H1 (cell line): ENCODE data around the gene MAP4K4. TPM values are rescaled to one million over a fixed set of nuclear protein-coding genes. Genes with fewer than 3 reads are reported as not detected.

Experiments used
- CTCF ChIA-PET: fragments of 300-600 bp; sonication (Branson Sonifier 250); formaldehyde crosslinking; loops from one replicate; lab custom pipeline; 2021; ENCODE audit not compliant: partially characterized antibody; lab: Charles Lee
- POLR2A ChIA-PET: fragments of 300-600 bp; sonication (Branson Sonifier 250); formaldehyde crosslinking; loops from one replicate; lab custom pipeline; 2021; ENCODE audit warnings: inconsistent platforms; ENCODE audit not compliant: partially characterized antibody; lab: Charles Lee
- DNase-seq, 2 experiments: peaks; one replicate each; pipeline versions ENCODE4 v3.0.0 to v3.0.0-alpha.2; 2010 to 2022; ENCODE audit warnings: low spot score in 2 of 2, low read depth in 1 of 2, mixed read lengths in 1 of 2
- FAIRE-seq: peaks from 2 replicates; lab custom pipeline; 2011; peaks lifted over from hg19 to GRCh38; lab: Jason Lieb, UNC
- H2AFZ ChIP-seq: 2 replicates; pipeline ENCODE4 v1.8.1; 2012; ENCODE audit warnings: low read length, inconsistent platforms
- H2AK5ac ChIP-seq: 2 replicates; pipeline ENCODE4 v1.6.1; 2013; ENCODE audit warnings: low read depth, low read length
- H2BK120ac ChIP-seq: replicated peaks from 2 replicates; pipeline ENCODE3; 2013; ENCODE audit warnings: low read depth, low read length, inconsistent platforms
- H2BK12ac ChIP-seq: 2 replicates; pipeline ENCODE4 v1.6.1; 2013; ENCODE audit warnings: low read depth, low read length
- H2BK15ac ChIP-seq: 2 replicates; pipeline ENCODE4 v1.6.1; 2013; ENCODE audit warnings: low read length
- H2BK20ac ChIP-seq: 2 replicates; pipeline ENCODE4 v1.6.1; 2013; ENCODE audit warnings: low read length
- H2BK5ac ChIP-seq: 2 replicates; pipeline ENCODE4 v1.6.1; 2013; ENCODE audit warnings: low read depth, low read length
- H3K14ac ChIP-seq: 2 replicates; pipeline ENCODE4 v1.6.1; 2013; ENCODE audit warnings: inconsistent platforms; ENCODE audit not compliant: insufficient read length
- H3K18ac ChIP-seq: 2 replicates; pipeline ENCODE4 v1.6.1; 2013; ENCODE audit warnings: low read length; ENCODE audit errors: extremely low read depth
- H3K23ac ChIP-seq: 2 replicates; pipeline ENCODE4 v1.6.1; 2013; ENCODE audit warnings: inconsistent platforms; ENCODE audit not compliant: insufficient read length
- H3K23me2 ChIP-seq: 2 replicates; pipeline ENCODE4 v1.6.1; 2013; ENCODE audit warnings: low read depth, low read length
- H3K27ac ChIP-seq: 2 replicates; pipeline ENCODE4 v1.6.1; 2011; ENCODE audit warnings: low read depth, low read length, inconsistent platforms
- H3K27me3 ChIP-seq, 4 experiments: replicated peaks in 1 of 4; 1 replicate in 1 of 4; 2 replicates in 3 of 4; pipeline versions ENCODE4 v1.6.1 to v1.8.1; 2011 to 2013; ENCODE audit warnings: low read length in 3 of 4, mild to moderate bottlenecking in 3 of 4, inconsistent platforms in 2 of 4, mixed read lengths in 2 of 4, moderate library complexity in 1 of 4; ENCODE audit not compliant: control insufficient read depth in 3 of 4, insufficient read depth in 3 of 4; ENCODE audit errors: extremely low read depth in 1 of 4
- H3K36me3 ChIP-seq, 4 experiments: 2 replicates each; pipeline versions ENCODE4 v1.6.1 to v1.8.1; 2011 to 2013; ENCODE audit warnings: mild to moderate bottlenecking in 4 of 4, low read length in 3 of 4, moderate library complexity in 2 of 4, control low read depth in 1 of 4, inconsistent platforms in 1 of 4; ENCODE audit not compliant: insufficient read depth in 4 of 4, control insufficient read depth in 2 of 4
- H3K4ac ChIP-seq: replicated peaks from 2 replicates; pipeline ENCODE3; 2013; ENCODE audit warnings: low read length, low read depth, mixed read lengths, inconsistent platforms; ENCODE audit not compliant: insufficient read length
- H3K4me1 ChIP-seq, 4 experiments: replicated peaks in 1 of 4; 1 replicate in 1 of 4; 2 replicates in 3 of 4; pipeline versions ENCODE4 v1.6.1 to v1.8.1; 2011 to 2013; ENCODE audit warnings: low read length in 3 of 4, inconsistent platforms in 2 of 4, mixed read lengths in 1 of 4; ENCODE audit not compliant: insufficient read depth in 4 of 4, control insufficient read depth in 3 of 4
- H3K4me2 ChIP-seq, 2 experiments: 2 replicates each; pipeline versions ENCODE4 v1.6.1 to v1.8.1; 2011 to 2013; ENCODE audit warnings: low read depth in 2 of 2, low read length in 2 of 2, control low read depth in 1 of 2, inconsistent platforms in 1 of 2, mild to moderate bottlenecking in 1 of 2; ENCODE audit not compliant: insufficient read depth in 1 of 2
- H3K4me3 ChIP-seq, 4 experiments: fragments of 200-600, 300-600 bp in 1 of 4; sonication (generic), shearing (Covaris generic), sonication (Bioruptor Twin) in 1 of 4; 2 replicates each; pipeline versions ENCODE4 v1.5.1 to v1.8.1; 2011 to 2016; ENCODE audit warnings: low read length in 4 of 4, low read depth in 3 of 4, control low read depth in 2 of 4, inconsistent platforms in 2 of 4, mild to moderate bottlenecking in 2 of 4, mixed read lengths in 1 of 4, moderate library complexity in 1 of 4; ENCODE audit not compliant: insufficient read depth in 2 of 4; ENCODE audit errors: extremely low read depth in 1 of 4
- H3K56ac ChIP-seq: replicated peaks from 2 replicates; pipeline ENCODE3; 2013; ENCODE audit warnings: low read depth, mild to moderate bottlenecking, mixed read lengths, low read length, inconsistent platforms; ENCODE audit not compliant: insufficient read length
- H3K79me1 ChIP-seq: 2 replicates; pipeline ENCODE4 v1.6.1; 2013; ENCODE audit warnings: low read depth, low read length, control low read depth
- H3K79me2 ChIP-seq, 2 experiments: 2 replicates each; pipeline versions ENCODE4 v1.6.1 to v1.8.1; 2012 to 2013; ENCODE audit warnings: low read length in 2 of 2, mild to moderate bottlenecking in 2 of 2, inconsistent platforms in 1 of 2; ENCODE audit not compliant: insufficient read depth in 2 of 2, control insufficient read depth in 1 of 2
- H3K9ac ChIP-seq, 4 experiments: replicated peaks in 1 of 4; 1 replicate in 1 of 4; 2 replicates in 3 of 4; pipeline versions ENCODE4 v1.6.1 to v1.8.1; 2011 to 2013; ENCODE audit warnings: low read depth in 3 of 4, low read length in 3 of 4, control low read depth in 2 of 4, mild to moderate bottlenecking in 2 of 4, moderate library complexity in 2 of 4, inconsistent platforms in 1 of 4; ENCODE audit errors: extremely low read depth in 1 of 4
- H3K9me3 ChIP-seq, 2 experiments: 2 replicates each; pipeline versions ENCODE4 v1.6.1 to v1.8.1; 2012 to 2013; ENCODE audit warnings: mild to moderate bottlenecking in 2 of 2, moderate library complexity in 2 of 2, control low read depth in 1 of 2, inconsistent platforms in 1 of 2, low read depth in 1 of 2, low read length in 1 of 2, mixed read lengths in 1 of 2; ENCODE audit not compliant: insufficient read depth in 2 of 2
- H4K20me1 ChIP-seq, 2 experiments: replicated peaks in 1 of 2; 2 replicates each; pipeline versions ENCODE3 to v1.8.1; 2011 to 2013; ENCODE audit warnings: inconsistent platforms in 2 of 2, low read length in 2 of 2, mild to moderate bottlenecking in 1 of 2; ENCODE audit not compliant: insufficient read depth in 2 of 2, control insufficient read depth in 1 of 2
- H4K5ac ChIP-seq: 2 replicates; pipeline ENCODE4 v1.6.1; 2013; ENCODE audit warnings: low read length, low read depth, mixed read lengths, inconsistent platforms; ENCODE audit not compliant: insufficient read length
- H4K8ac ChIP-seq: 2 replicates; pipeline ENCODE4 v1.8.0; 2013; ENCODE audit warnings: mild to moderate bottlenecking, moderate library complexity, low read length, inconsistent platforms; ENCODE audit not compliant: insufficient read depth; ENCODE audit errors: extremely low read depth
- H4K91ac ChIP-seq: replicated peaks from 2 replicates; pipeline ENCODE3; 2013; ENCODE audit warnings: low read length, mixed read lengths, inconsistent platforms; ENCODE audit not compliant: insufficient read length
- BRCA1 ChIP-seq: IDR thresholded peaks from 2 replicates; pipeline ENCODE4 v1.6.1; 2012; ENCODE audit warnings: low read depth, low read length, improper control_type of control experiment
- CHD1 ChIP-seq: IDR thresholded peaks from 2 replicates; pipeline ENCODE4 v1.6.1; 2012; ENCODE audit warnings: low read depth, low read length, improper control_type of control experiment
- CTBP2 ChIP-seq: IDR thresholded peaks from 2 replicates; pipeline ENCODE4 v1.7.0; 2011; ENCODE audit warnings: borderline replicate concordance, mild to moderate bottlenecking, moderate library complexity, mixed read lengths, low read length; ENCODE audit not compliant: insufficient read depth, insufficient read length
- FOSL1 ChIP-seq: IDR thresholded peaks from 2 replicates; pipeline ENCODE4 v1.6.1; 2011; ENCODE audit warnings: mild to moderate bottlenecking, low read depth, low read length, moderate library complexity; ENCODE audit not compliant: insufficient read depth
- KDM1A ChIP-seq: fragments of 200-600, 300-600 bp; sonication (generic); IDR thresholded peaks from 2 replicates; pipeline ENCODE4 v1.7.1; 2016; ENCODE audit warnings: mild to moderate bottlenecking, low read length, borderline replicate concordance
- KDM5A ChIP-seq: fragments of 200-600 bp; IDR thresholded peaks from 2 replicates; pipeline ENCODE4 v1.7.1; 2012; ENCODE audit warnings: mild to moderate bottlenecking, low read length, inconsistent platforms, mixed read lengths
- MAFK ChIP-seq: IDR thresholded peaks from 2 replicates; pipeline ENCODE4 v1.6.1; 2012; ENCODE audit warnings: low read depth, mild to moderate bottlenecking, improper control_type of control experiment, low read length
- POU5F1 ChIP-seq: IDR thresholded peaks from 2 replicates; pipeline ENCODE4 v1.6.1; 2011; ENCODE audit warnings: low read depth, mild to moderate bottlenecking, low read length, moderate library complexity
- RFX5 ChIP-seq: IDR thresholded peaks from 2 replicates; pipeline ENCODE4 v1.6.1; 2011; ENCODE audit warnings: low read depth, low read length, improper control_type of control experiment, borderline replicate concordance
- SAP30 ChIP-seq: fragments of 300-600 bp; sonication (generic); IDR thresholded peaks from 2 replicates; pipeline ENCODE4 v1.7.1; 2012; ENCODE audit warnings: low read length, moderate library complexity, mild to moderate bottlenecking, inconsistent platforms; ENCODE audit not compliant: insufficient read depth, insufficient replicate concordance
- SIX5 ChIP-seq: IDR thresholded peaks from 2 replicates; pipeline ENCODE4 v1.6.1; 2011; ENCODE audit warnings: mild to moderate bottlenecking, low read depth, low read length
- SP4 ChIP-seq: IDR thresholded peaks from 2 replicates; pipeline ENCODE4 v1.6.1; 2012; ENCODE audit warnings: low read length, inconsistent platforms
- WGBS, 2 experiments: shearing (Covaris generic) in 1 of 2; methylation state at CpG; one replicate each; pipeline versions ENCODE4 v1.1.6 to v1.1.7; 2013 to 2015; ENCODE audit warnings: low lambda C conversion rate in 2 of 2, mixed read lengths in 2 of 2, inconsistent platforms in 1 of 2, low coverage in 1 of 2, missing lambda C conversion rate in 1 of 2; ENCODE audit not compliant: insufficient replicate concordance in 2 of 2, insufficient coverage in 1 of 2, insufficient read length in 1 of 2; ENCODE audit errors: extremely low coverage in 1 of 2, missing lambda C conversion rate in 1 of 2; 5-methylcytosine and 5-hydroxymethylcytosine counted together
- polyA plus RNA-seq, 7 experiments: library from polyadenylated mRNA; depleted of rRNA in 3 of 7; stranded (reverse) in 5 of 7; unstranded in 2 of 7; fragments of >200 nt in 5 of 7; fragments of 200-250 nt in 2 of 7; gene quantifications; 1 replicate in 5 of 7; 2 replicates in 1 of 7; 4 replicates in 1 of 7; pipeline versions ENCODE4 v1.2.1 to v1.2.3, GENCODE V29; 2011 to 2013; ENCODE audit warnings: missing spikeins in 2 of 7, mixed read lengths in 2 of 7
- total RNA-seq: library from RNA; stranded (reverse); fragmentation: NEBNext Ultra II Directional; extraction: Animal tissue kit (Norgen Biotek cat#: 25700); gene quantifications from 2 replicates; pipeline ENCODE4 v1.2.1, GENCODE V29; 2021

Gene MAP4K4
- total and polyA plus RNA-seq, 2 of the 8 experiments (the other 6 are each of a cell fraction or from before 2014, with no cell fraction given), result 53.2 to 138 TPM

GRCh38 chr2:101837354-101837753 lies 139.8 kb downstream of the MAP4K4 start:
- 93% methylated on average over 3 of the region's 3 CpGs; no CpG with 5 or more reads in 1 of the 2 experiments for WGBS, 2 experiments
- H3K36me3 ChIP-seq, result peaks cover 10 to 55% (median 36%) of the 10 kb centered on the region in 4 experiments
- H3K4me3 ChIP-seq, result no peak overlapping the region

More at GRCh38 chr2:101837354-101837753, 139.8 kb downstream of the MAP4K4 start:
- Histone ChIP-seq H2BK15ac (no peak overlapping the region), H3K4ac (no peak overlapping the region), H3K79me2 (no peaks in the 10 kb centered on the region), H3K9me3 (no peaks in the 10 kb centered on the region), H4K20me1 (no peaks in the 10 kb centered on the region), H3K18ac (no peak overlapping the region), H2AK5ac (no peak overlapping the region), H3K4me2 (no peak overlapping the region), H3K79me1 (no peaks in the 10 kb centered on the region), H4K91ac (no peak overlapping the region), H3K23me2 (no peaks in the 10 kb centered on the region), H3K27ac (no peak overlapping the region), H3K27me3 (no peaks in the 10 kb centered on the region), H4K8ac (no peak overlapping the region), H2BK120ac (no peak overlapping the region), H3K4me1 (no peaks in the 10 kb centered on the region), H2BK12ac (no peak overlapping the region), H2AFZ (no peak overlapping the region), H3K9ac (no peak overlapping the region), H3K14ac (no peak overlapping the region), H3K23ac (no peak overlapping the region), H2BK20ac (no peak overlapping the region), H2BK5ac (no peak overlapping the region), H4K5ac (no peak overlapping the region), H3K56ac (peak overlapping the region; percentile 11)
- TF ChIP-seq SAP30 (no peak), SP4 (no peak), KDM1A (no peak), CTBP2 (no peak), KDM5A (no peak), FOSL1 (no peak), SIX5 (no peak), CHD1 (no peak), MAFK (no peak), BRCA1 (no peak), RFX5 (no peak), POU5F1 (no peak)
- DNase-seq, result no peak
- CTCF ChIA-PET, result interaction anchor here (0.5 kb wide), 1 partner anchor 20 kb away, joined by 3 read pairs; no protein-coding TSS in a partner anchor
- FAIRE-seq, result no peak
- POLR2A ChIA-PET, result no interaction called here
